ENCODE results near the gene GLIPR1L2. TPM values are rescaled to one million over a fixed set of nuclear protein-coding genes. Genes with fewer than 3 reads are reported as not detected.

GLIPR1L2 gene
- total RNA-seq, 2 donors from 2014 or later = 0.41 to 1.8 TPM

DNA sequence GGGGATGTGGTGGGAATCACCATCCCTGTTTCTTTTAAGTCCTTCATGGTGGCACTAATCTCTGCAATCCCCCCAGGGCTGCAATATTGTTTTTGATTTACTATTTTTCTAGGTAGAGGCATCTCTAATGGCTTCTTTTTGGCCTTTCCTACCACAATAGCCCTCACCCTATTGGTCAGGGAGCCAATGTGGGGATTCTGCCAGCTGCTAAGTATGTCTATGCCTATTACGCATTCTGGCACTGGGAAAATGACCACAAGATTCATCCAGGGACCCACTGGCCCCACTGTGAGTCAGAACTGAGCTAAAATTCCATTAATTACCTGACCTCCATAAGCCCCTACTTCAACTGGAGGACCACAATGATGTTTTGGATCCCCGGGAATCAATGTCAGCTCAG lies 15.9 kb upstream of the GLIPR1L2 start:
- DNase-seq (ENCODE audit: low spot score) = no peak
- Histone ChIP-seq H3K9me3 (no peaks in the 10 kb centered on the region), H3K27ac (no peak overlapping the region), H3K36me3 (no peaks in the 10 kb centered on the region), H3K4me3 (no peak overlapping the region), H3K27me3 (replicated peaks; ENCODE audit: insufficient read depth) (no peaks in the 10 kb centered on the region), H3K4me1 (ENCODE audit: control insufficient read depth in 1 of 2, low read depth in 2 of 2) (peaks cover 0 to 4% of the 10 kb centered on the region in 2 donors)
- no peak for ATAC-seq (ENCODE audit: insufficient number of reproducible peaks, low FRiP score, low read depth)
- no peak for TF ChIP-seq CTCF (IDR thresholded peaks at IDR 0.05)

GRCh38 chr12:75378354-75378753 lies 12.5 kb upstream of the GLIPR1L2 start:
- no peaks in the 10 kb centered on the region for H3K9me3 ChIP-seq
- H3K27ac ChIP-seq = peak overlapping the region in 1 of 2 donors; percentile 46
- H3K4me3 ChIP-seq = peak overlapping the region; percentile 32
- no peaks in the 10 kb centered on the region for H3K36me3 ChIP-seq
- no peak for TF ChIP-seq CTCF (IDR thresholded peaks at IDR 0.05)
- no peaks in the 10 kb centered on the region for H3K27me3 ChIP-seq (replicated peaks; ENCODE audit: insufficient read depth)
- ATAC-seq (ENCODE audit: insufficient number of reproducible peaks, low FRiP score, low read depth) (no peak), DNase-seq (ENCODE audit: low spot score) (no peak)
- H3K4me1 ChIP-seq (ENCODE audit: control insufficient read depth in 1 of 2, low read depth in 2 of 2) = peaks cover 0 to 4% of the 10 kb centered on the region in 2 donors

GRCh38 chr12:75389061-75389460 lies 1.8 kb upstream of the GLIPR1L2 start:
- peak overlapping the region; percentile 86 for H3K4me3 ChIP-seq
- no peaks in the 10 kb centered on the region for H3K9me3 ChIP-seq
- H3K4me1 ChIP-seq (ENCODE audit: control insufficient read depth in 1 of 2, low read depth in 2 of 2) = peaks cover 9 to 33% of the 10 kb centered on the region in 2 donors
- ATAC-seq (ENCODE audit: insufficient number of reproducible peaks, low FRiP score, low read depth) (peak; percentile 7), DNase-seq (ENCODE audit: low spot score) (no peak)
- peak overlapping the region; percentile 94 to 96 for H3K27ac ChIP-seq
- no peaks in the 10 kb centered on the region for H3K36me3 ChIP-seq
- no peak for TF ChIP-seq CTCF (IDR thresholded peaks at IDR 0.05)
- no peaks in the 10 kb centered on the region for H3K27me3 ChIP-seq (replicated peaks; ENCODE audit: insufficient read depth)

DNA sequence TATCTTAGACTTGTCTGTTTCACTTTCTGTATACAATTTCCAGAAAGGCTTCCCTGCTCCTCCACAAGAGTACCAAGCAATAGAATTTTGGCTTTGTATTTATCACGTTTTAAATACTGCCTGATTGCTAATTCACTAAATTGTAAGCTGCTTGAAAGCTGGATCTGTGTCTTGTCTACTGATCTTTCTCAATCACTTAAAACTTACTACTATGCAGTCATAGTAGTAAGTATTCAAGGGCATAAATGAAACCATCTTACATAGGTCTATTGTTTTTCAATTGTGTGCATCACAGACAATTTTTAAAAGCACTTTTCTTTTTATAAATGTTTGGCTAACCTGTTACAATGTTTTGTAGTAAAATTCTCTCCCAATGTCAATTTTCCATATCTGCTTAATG lies 1.2 kb upstream of the GLIPR1L2 start:
- DNase-seq (ENCODE audit: low spot score) = no peak
- no peak for ATAC-seq (ENCODE audit: insufficient number of reproducible peaks, low FRiP score, low read depth)
- H3K27ac ChIP-seq = peak overlapping the region; percentile 94 to 96
- H3K4me3 ChIP-seq = peak overlapping the region; percentile 86
- H3K27me3 ChIP-seq (replicated peaks; ENCODE audit: insufficient read depth) = no peaks in the 10 kb centered on the region
- H3K36me3 ChIP-seq = no peaks in the 10 kb centered on the region
- H3K4me1 ChIP-seq (ENCODE audit: control insufficient read depth in 1 of 2, low read depth in 2 of 2) = peaks cover 9 to 33% of the 10 kb centered on the region in 2 donors
- H3K9me3 ChIP-seq = no peaks in the 10 kb centered on the region
- TF ChIP-seq CTCF (IDR thresholded peaks at IDR 0.05) = no peak

DNA sequence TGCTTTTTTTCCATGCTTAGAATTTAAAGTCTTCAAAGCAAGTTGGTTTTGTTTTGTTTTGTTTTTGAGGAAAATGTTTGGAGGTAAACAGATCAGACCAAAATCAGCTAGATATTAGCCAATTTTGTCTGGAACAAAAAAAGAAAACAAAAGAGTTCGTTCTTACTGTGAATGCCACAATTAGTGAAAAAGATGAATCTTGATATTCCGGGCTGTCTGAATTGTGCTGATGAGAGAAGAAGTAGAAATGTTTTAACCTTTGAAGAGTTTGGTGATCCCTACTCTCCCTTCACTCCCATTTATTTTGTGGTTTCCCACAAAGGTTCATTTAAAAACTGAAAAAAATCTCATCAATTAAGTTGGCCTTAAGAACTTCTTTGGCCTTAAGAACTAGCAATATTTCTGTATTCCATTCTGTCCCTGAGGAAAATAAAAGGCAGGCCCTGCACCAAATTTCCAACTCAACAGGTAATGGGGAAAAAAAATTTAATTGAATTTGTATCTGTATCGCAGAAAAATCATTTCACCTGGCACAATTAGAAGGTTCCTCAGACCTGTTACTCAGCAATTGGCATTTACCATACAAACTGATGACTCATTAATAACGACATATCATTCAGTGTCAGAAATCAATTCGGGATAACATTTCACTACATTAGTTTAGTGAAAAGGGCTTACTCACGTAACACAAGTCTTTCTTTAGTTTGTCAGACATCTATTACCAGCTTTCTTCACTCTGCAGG lies 562 bp upstream of the GLIPR1L2 start:
- H3K9me3 ChIP-seq = no peaks in the 10 kb centered on the region
- H3K27ac ChIP-seq = peak overlapping the region; percentile 94 to 96
- H3K36me3 ChIP-seq = no peaks in the 10 kb centered on the region
- TF ChIP-seq CTCF (IDR thresholded peaks at IDR 0.05) = no peak
- H3K4me3 ChIP-seq = peak overlapping the region; percentile 86
- DNase-seq (ENCODE audit: low spot score) (no peak), ATAC-seq (ENCODE audit: insufficient number of reproducible peaks, low FRiP score, low read depth) (peak; percentile 10)
- H3K4me1 ChIP-seq (ENCODE audit: control insufficient read depth in 1 of 2, low read depth in 2 of 2) = peaks cover 9 to 33% of the 10 kb centered on the region in 2 donors
- no peaks in the 10 kb centered on the region for H3K27me3 ChIP-seq (replicated peaks; ENCODE audit: insufficient read depth)

All from thoracic aorta (tissue), 2 donors.